Measurements from ENCODE around the gene ATP6V0C. TPM values are rescaled to one million over a fixed set of nuclear protein-coding genes. Genes with fewer than 3 reads are reported as not detected.

Gene ATP6V0C
- total RNA-seq, 2 experiments from 2014 or later = 111 to 115 TPM

DNA sequence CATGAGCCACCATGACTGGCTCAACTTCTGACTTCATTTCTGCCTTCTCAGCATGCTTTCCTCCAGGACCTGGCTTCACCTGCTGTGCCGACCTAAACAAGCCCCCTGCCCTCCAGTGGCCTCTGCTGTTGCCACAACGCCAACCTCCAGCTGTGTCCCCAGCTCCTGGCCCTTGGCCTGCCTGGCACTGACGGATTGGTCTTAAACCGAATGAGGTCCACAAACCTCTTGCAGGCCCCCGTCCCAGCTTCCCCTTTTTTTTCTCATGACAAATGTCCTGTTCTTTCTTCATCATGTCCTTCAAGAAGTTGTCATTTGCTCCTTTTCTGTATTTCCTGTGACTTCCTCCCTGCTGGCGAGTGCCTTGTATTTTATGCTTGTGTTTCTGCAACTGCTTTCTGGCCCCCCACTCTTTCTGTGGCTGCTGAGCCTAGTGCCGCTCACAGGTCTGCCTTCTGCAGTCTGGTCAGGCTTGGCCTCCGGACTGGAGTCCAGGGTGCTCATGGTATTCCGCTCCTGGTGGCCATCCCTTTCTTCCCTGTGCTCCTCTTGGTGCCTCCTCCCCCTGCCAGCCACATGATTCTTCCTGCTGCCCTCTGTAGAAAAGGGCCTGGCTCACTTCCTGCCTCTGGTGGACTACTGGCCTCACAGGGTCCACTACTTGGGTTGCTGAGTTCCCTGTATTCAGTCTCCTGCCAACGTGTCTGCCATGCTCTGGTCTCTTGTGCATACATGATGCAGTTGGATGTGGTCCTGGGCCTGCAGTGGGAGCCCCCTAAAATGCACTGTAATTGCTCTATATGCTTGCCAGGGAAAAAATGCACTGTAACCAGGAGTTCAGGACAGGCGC is 2.9 kb downstream of the ATP6V0C start:
- H3K36me3 Mint-ChIP-seq = peaks cover 10% of the 10 kb centered on the region
- POLR2A ChIA-PET = no interaction called here
- H3K27ac Mint-ChIP-seq = peak overlapping the region; percentile 90
- H3K4me1 Mint-ChIP-seq (ENCODE audit: low read depth) = peaks cover 59% of the 10 kb centered on the region
- no peaks in the 10 kb centered on the region for H3K9me3 Mint-ChIP-seq
- intact Hi-C loops (cut with micrococcal nuclease) = loop anchor here (5.0 kb wide), 1 partner anchor 156 kb away; no protein-coding TSS in a partner anchor
- CTCF ChIA-PET = no interaction called here
- H3K4me3 Mint-ChIP-seq = peak overlapping the region; percentile 11
- H3K27me3 Mint-ChIP-seq = no peaks in the 10 kb centered on the region
- no peak for DNase-seq

DNA sequence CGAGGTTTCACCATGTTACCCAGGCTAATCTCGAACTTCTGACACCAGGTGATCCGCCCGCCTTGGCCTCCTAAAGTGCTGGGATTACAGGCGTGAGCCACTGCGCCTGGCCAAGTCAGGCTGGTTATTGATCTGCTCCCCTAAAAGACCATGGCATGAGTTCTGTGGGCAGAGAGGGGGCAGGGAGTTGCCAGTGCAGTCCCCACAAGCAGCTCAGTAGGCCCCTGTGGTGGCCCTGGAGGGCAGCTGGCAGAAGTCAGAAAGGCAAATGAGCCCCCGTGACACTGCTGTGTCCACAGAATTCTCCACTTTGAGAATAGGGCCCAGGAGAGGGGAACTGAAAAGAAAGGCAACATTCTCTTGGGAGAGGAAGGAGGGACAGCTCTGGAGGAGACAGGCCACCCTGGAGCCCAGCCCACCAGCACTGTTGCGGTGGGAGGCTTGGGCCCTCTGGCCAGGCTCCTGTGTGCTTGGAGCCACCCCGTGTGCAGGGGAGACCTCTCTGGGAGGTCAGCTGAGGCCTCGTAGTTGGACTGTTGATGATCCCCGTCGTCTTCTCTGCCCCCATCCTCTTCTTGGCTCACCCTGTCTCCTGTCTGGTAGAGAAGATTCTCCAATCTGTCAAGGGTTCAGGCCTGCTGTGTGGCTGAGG is 4.3 kb downstream of the ATP6V0C start:
- intact Hi-C loops (cut with micrococcal nuclease) = loop anchor here (5.0 kb wide), 1 partner anchor 154 kb away; no protein-coding TSS in a partner anchor
- CTCF ChIA-PET = no interaction called here
- Mint-ChIP-seq H3K4me3 (no peak overlapping the region), H3K9me3 (no peaks in the 10 kb centered on the region), H3K4me1 (ENCODE audit: low read depth) (peaks cover 55% of the 10 kb centered on the region), H3K27me3 (no peaks in the 10 kb centered on the region), H3K36me3 (peaks cover 10% of the 10 kb centered on the region), H3K27ac (peak overlapping the region; percentile 45)
- DNase-seq = no peak
- POLR2A ChIA-PET = interaction anchor here (3.6 kb wide), 1 partner anchor 14 kb away, joined by 43 read pairs; the partner anchor contains the start of gene CEMP1

DNA sequence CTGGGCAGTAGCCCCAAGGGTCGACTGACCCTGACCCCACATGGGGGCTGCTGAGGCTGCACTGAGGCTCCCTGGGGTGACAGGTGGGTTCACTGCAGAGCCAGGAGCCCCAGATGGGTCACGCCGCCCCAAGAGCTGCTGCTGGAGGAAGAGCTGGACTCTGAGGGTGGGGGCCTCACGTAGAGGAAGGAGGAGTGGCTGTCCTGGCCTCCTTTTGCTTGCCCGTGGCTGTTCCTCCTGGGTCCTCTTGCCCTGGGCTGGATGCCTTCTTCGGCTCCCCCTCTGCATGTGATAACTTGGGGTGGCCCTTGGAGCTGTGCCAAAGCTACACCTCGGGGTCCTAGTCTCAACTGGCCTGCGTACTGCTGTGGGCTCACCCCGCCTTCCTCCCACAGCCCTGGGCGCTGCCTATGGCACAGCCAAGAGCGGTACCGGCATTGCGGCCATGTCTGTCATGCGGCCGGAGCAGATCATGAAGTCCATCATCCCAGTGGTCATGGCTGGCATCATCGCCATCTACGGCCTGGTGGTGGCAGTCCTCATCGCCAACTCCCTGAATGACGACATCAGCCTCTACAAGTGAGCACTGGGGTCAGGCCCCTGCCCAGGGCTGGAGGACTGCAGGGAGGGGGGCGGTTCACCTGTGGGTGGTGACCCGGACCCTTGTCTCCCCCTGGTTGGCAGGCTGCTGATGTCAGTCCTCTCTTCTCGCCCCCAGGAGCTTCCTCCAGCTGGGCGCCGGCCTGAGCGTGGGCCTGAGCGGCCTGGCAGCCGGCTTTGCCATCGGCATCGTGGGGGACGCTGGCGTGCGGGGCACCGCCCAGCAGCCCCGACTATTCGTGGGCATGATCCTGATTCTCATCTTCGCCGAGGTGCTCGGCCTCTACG is 5.3 kb downstream of the ATP6V0C start:
- Mint-ChIP-seq H3K27me3 (no peaks in the 10 kb centered on the region), H3K27ac (peak overlapping the region; percentile 83), H3K36me3 (peaks cover 9% of the 10 kb centered on the region), H3K4me3 (peak overlapping the region; percentile 65), H3K4me1 (ENCODE audit: low read depth) (peaks cover 51% of the 10 kb centered on the region), H3K9me3 (no peaks in the 10 kb centered on the region)
- CTCF ChIA-PET = interaction anchor here (1.1 kb wide), 1 partner anchor 12 kb away, joined by 4 read pairs; the partner anchor contains the start of gene CEMP1
- POLR2A ChIA-PET = interaction anchor here (3.6 kb wide), 1 partner anchor 13 kb away, joined by 43 read pairs; the partner anchor contains the start of gene CEMP1
- intact Hi-C loops (cut with micrococcal nuclease) = loop anchor here (5.0 kb wide), 1 partner anchor 153 kb away; no protein-coding TSS in a partner anchor
- DNase-seq = no peak

DNA sequence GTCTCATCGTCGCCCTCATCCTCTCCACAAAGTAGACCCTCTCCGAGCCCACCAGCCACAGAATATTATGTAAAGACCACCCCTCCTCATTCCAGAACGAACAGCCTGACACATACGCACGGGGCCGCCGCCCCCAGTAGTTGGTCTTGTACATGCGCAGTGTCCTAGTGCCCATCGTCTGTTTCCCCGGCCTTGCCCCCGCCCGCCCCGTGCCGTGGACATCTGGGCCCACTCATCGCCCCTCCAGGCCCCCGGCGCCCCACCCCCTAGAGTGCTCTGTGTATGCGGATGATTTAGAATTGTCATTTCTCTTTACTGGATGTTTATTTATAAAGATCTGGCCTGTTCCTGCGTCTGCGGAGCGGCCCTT is 5.9 kb downstream of the ATP6V0C start:
- Mint-ChIP-seq H3K9me3 (no peaks in the 10 kb centered on the region), H3K36me3 (peaks cover 14% of the 10 kb centered on the region), H3K27ac (peak overlapping the region; percentile 83), H3K4me3 (peak overlapping the region; percentile 65), H3K4me1 (ENCODE audit: low read depth) (peaks cover 53% of the 10 kb centered on the region), H3K27me3 (no peaks in the 10 kb centered on the region)
- no peak for DNase-seq
- intact Hi-C loops (cut with micrococcal nuclease) = loop anchor here (5.0 kb wide), 1 partner anchor 153 kb away; no protein-coding TSS in a partner anchor
- CTCF ChIA-PET = interaction anchor here (0.9 to 1.1 kb wide), 2 partner anchors 12 to 90 kb away, joined by 3 to 4 read pairs; partner anchors contain the start of genes CCNF and CEMP1
- POLR2A ChIA-PET = interaction anchor here (0.9 to 3.6 kb wide), 3 partner anchors 13 to 555 kb away, joined by 3 to 43 read pairs (median 3); partner anchors contain the start of genes CEMP1 and RNPS1

DNA sequence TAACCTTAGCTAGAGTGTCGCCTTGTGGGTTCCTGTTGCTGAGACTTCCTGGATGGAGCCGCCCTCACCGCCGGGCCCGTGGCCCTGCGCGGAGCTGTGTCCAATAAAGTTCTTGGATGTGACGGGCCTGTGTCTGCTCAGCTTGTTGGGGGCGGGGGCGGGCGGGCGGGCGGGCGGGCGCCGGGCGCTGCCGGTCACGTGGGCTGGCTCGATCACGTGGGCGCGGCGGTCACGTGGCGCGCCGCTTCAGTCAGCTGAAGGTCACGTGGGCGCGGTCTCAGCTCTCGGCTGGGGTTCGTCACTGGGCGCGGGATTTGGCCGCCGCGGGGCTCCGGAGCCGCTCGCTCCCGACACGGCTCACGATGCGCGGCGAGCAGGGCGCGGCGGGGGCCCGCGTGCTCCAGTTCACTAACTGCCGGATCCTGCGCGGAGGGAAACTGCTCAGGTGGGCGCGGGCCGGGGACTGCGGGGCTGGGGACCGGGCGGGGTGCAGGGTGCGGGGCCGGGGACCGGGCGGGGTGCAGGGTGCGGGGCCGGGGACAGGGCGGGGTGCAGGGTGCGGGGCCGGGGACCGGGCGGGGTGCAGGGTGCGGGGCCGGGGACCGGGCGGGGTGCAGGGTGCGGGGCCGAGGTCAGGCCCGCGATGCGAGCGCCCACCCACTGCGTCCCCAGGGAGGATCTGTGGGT is 6.5 kb downstream of the ATP6V0C start, which contains the start of gene AMDHD2:
Gene AMDHD2, plus strand, starts transcription at position 275 of the 687 bp plus-strand sequence. Its CDS starts 88 bp downstream, at position 363.
- DNase-seq = peak; percentile 94
- Mint-ChIP-seq H3K27me3 (no peaks in the 10 kb centered on the region), H3K36me3 (peaks cover 16% of the 10 kb centered on the region)

DNA sequence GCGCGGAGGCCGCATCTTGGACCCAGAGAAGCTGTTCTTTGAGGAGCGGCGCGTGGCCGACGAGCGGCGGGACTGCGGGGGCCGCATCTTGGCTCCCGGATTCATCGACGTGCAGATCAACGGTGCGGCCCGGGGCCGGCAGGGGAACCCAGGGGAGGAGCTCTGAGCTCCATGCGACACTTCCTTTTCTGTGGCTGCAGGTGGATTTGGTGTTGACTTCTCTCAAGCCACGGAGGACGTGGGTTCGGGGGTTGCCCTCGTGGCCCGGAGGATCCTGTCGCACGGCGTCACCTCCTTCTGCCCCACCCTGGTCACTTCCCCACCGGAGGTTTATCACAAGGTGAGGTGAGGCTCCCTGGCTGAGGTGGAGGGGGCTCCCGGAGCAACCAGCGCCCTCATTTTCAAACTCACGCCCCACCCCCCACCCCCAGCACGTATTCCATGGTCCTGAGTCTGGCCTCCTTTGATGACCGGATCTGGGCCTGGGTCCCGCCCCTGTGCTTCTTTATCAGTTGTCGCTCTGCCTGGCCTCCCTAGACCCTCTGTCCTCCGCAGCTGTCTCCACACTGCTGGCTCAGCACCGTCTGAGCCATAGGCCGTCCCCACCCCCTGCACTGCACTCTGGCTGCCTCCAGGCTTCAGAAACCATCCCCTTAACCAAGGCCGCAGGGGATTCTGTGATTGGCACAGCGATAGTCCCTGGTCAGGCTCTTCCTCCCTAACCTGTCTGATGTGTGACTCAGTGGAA is 7.2 kb downstream of the ATP6V0C start:
- POLR2A ChIA-PET = interaction anchor here (0.5 to 3.6 kb wide), 5 partner anchors 11 to 253 kb away, joined by 3 to 43 read pairs (median 3); partner anchors contain the start of genes CEMP1 and RNPS1
- Mint-ChIP-seq H3K27me3 (no peaks in the 10 kb centered on the region), H3K4me1 (ENCODE audit: low read depth) (peaks cover 40% of the 10 kb centered on the region), H3K9me3 (no peaks in the 10 kb centered on the region), H3K4me3 (peak overlapping the region; percentile 83), H3K36me3 (peaks cover 15% of the 10 kb centered on the region), H3K27ac (peak overlapping the region; percentile 86)
- CTCF ChIA-PET = interaction anchor here (0.9 to 1.0 kb wide), 2 partner anchors 12 to 91 kb away, joined by 3 to 4 read pairs; partner anchors contain the start of gene CCNF
- intact Hi-C loops (cut with micrococcal nuclease) = no loop called here
- peak; percentile 67 for DNase-seq

More for the DNA sequence above, 6.5 kb downstream of the ATP6V0C start, which contains the start of gene AMDHD2:
- Mint-ChIP-seq H3K9me3 (no peaks in the 10 kb centered on the region), H3K4me1 (ENCODE audit: low read depth) (peaks cover 47% of the 10 kb centered on the region), H3K4me3 (peak within 1 kb of the TSS; percentile 83), H3K27ac (peak within 1 kb of the TSS; percentile 86)
- intact Hi-C loops (cut with micrococcal nuclease) = no loop called here
- ChIA-PET POLR2A (interaction anchor here (0.5 to 3.6 kb wide), 6 partner anchors 12 to 555 kb away, joined by 3 to 43 read pairs (median 3); partner anchors contain the start of genes CEMP1 and RNPS1), CTCF (interaction anchor here (0.9 to 1.1 kb wide), 3 partner anchors 11 to 91 kb away, joined by 3 to 4 read pairs (median 4); partner anchors contain the start of genes CCNF and CEMP1)

DNA sequence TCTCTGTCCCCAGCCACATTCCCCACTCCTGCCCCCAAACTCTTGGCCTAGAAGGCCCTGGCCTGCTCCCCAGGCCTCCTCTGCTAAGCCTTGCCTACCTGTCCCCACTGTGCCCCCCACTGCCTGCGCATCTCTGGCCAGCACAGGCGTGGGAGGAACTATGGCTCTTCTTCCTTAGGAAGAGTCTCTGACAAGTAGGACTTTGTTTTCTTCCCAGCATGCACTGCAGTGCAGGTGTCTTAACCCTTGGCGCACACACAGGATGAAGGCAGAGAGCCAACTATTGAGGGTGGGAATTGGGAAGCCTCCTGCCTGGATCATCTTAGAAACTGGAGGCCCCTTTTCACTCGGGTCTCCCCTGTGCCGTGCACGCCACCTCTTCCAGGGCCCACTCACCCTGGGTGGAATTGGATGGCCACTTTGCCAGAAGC is 10.1 kb downstream of the ATP6V0C start:
- Mint-ChIP-seq H3K36me3 (peaks cover 16% of the 10 kb centered on the region), H3K4me3 (no peak overlapping the region), H3K27ac (no peak overlapping the region), H3K9me3 (no peaks in the 10 kb centered on the region), H3K4me1 (ENCODE audit: low read depth) (peaks cover 21% of the 10 kb centered on the region), H3K27me3 (no peaks in the 10 kb centered on the region)
- POLR2A ChIA-PET = no interaction called here
- DNase-seq = no peak
- CTCF ChIA-PET = interaction anchor here (1.2 kb wide), 1 partner anchor 23 kb away, joined by 4 read pairs; no protein-coding TSS in a partner anchor
- intact Hi-C loops (cut with micrococcal nuclease) = no loop called here

DNA sequence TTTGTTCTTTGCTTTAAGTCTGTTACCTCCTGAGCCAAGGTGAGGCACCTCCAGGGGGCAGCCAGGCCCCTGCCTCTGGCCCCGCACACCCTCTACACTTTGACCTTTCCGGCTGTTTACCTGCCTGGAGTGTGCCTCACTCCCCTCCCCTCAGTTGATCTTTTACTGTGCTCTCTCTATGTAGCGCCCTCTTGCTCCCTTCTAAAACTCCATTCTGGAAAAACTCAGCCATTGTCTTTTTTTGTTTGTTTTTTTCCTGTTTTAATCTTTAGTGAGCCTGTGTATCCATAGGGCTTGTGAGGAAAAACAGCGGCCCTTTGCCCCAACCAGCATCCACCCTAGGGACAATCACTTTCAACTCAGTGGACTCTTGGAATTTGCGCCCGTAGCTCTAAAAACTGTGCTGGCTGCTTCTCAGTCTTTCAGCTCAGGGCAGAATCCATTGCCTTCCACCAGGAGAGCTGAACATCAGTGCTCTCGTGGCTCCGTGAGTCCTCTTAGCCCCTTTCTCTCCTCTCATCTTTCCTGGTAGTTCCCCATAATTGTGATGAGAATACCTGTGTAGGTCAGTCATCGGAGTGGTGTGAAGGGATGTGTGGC is 10.7 kb downstream of the ATP6V0C start:
- Mint-ChIP-seq H3K36me3 (peaks cover 13% of the 10 kb centered on the region), H3K27me3 (no peaks in the 10 kb centered on the region), H3K9me3 (no peaks in the 10 kb centered on the region), H3K27ac (no peak overlapping the region), H3K4me3 (no peak overlapping the region), H3K4me1 (ENCODE audit: low read depth) (peaks cover 17% of the 10 kb centered on the region)
- CTCF ChIA-PET = interaction anchor here (1.2 kb wide), 1 partner anchor 23 kb away, joined by 4 read pairs; no protein-coding TSS in a partner anchor
- no peak for DNase-seq
- intact Hi-C loops (cut with micrococcal nuclease) = no loop called here
- POLR2A ChIA-PET = no interaction called here

DNA sequence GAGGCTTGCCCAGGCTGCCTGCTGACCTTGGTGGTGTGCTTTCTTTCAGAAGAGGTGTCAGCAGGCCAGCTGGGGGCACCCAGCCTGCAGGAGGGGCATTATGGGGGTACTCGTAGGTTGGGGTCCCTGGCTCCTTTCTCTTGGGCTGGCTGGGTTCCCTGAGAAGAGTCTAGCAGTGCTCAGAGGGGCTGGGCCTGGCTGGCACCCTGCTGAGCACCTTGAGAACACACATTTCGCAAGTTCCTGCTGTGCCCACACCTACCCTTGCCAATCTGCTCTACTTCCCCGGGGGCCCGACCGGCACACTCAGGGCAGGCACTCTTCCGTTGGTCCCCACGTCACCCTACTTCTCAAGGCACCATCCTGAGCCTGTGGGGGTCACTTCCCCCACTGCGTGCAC is 12.4 kb downstream of the ATP6V0C start:
- ChIA-PET POLR2A (no interaction called here), CTCF (no interaction called here)
- Mint-ChIP-seq H3K36me3 (peaks cover 10% of the 10 kb centered on the region), H3K4me3 (no peak overlapping the region), H3K9me3 (no peaks in the 10 kb centered on the region), H3K27ac (no peak overlapping the region), H3K27me3 (no peaks in the 10 kb centered on the region), H3K4me1 (ENCODE audit: low read depth) (peaks cover 8% of the 10 kb centered on the region)
- intact Hi-C loops (cut with micrococcal nuclease) = no loop called here
- no peak for DNase-seq

Data from activated CD4-positive, alpha-beta memory T cell treated with anti-CD3 and anti-CD28 coated beads for 36 hours (primary cell).